Activated CD8-positive, alpha-beta memory T cell treated with anti-CD3 and anti-CD28 coated beads, Interleukin-2, amount 50 U/mL, for 48 hours (primary cell): ENCODE results near the gene SUFU.

Experiments used
- DNase-seq: peaks from one replicate; pipeline ENCODE4 v3.0.0-alpha.2; 2020

Gene SUFU

DNA sequence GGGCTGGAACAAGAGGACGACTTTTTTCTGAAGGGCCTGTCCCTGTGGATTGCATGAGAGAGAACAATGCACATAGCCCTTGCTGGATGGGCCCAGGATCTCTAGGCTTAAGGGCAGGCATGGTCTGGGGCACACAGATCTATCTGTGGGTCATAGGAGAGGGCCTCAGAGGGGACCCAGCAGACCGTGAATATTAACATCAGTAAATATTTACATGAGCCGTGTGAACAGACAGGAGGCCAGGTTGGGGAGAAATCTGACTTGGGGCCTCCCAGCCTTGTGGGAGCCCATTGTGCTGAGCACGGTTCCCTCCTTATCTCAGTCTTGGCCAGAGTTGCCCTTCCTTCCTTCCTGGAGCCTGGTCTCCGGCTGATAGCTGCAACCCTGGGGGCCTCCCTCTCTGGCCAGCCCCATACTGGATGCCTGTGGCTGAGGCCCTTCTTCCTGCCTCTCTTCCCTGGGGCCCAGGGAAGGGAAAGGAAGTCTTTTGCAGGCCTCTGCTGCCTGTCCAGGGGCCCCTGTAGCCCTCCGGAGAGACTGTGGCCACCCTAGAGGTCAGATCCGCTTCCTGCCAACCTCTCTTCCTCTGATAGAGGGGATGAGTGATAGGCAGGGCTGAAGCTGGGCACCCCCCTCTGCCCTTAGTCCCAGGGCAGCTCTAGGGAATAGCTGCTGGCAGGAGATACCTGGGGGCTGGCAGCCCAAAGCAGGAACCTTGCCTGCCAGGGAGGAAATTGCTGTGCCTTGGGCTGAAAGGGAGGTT, 96.0 kb downstream of the SUFU start:
- DNase-seq, result no peak

DNA sequence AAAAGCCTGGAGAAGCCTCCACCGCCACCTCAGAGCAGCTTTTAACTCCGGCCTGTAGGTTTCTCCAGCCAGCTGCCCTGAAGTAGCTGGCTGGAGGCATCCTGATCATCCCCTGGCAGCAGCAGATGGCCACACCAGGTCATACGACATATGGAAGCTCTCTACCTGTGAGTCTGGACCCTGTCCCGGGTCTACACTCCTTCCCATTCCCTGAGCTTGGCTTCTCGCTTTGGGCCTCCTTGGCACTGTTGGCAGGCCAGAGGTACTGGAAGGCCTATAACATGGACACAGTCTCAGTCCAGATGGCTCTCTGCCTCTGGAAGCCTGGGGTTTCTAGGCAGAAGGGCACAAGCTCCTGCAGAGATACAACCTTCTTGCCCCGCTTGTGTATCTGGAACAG, 97.0 kb downstream of the SUFU start:
- no peak for DNase-seq

DNA sequence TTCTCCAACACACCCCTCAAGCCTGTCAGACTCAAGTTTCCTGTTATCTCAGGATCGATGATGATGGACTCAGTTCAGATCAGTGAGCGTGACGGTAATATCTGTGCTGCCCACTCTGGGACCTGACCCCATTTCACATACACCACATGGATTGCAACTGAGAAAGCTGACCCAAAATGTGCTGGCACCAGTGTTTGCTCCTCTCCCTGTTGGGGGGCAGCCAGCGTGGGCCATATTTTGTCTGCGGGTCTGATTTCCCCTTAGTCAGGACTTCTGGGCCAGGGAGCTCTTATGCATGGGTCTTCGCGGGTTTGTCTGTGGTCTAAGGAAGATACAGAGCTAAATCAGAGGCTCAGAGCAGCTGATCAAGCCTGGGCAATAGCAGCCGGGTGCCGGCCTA, 97.9 kb downstream of the SUFU start:
- no peak for DNase-seq

DNA sequence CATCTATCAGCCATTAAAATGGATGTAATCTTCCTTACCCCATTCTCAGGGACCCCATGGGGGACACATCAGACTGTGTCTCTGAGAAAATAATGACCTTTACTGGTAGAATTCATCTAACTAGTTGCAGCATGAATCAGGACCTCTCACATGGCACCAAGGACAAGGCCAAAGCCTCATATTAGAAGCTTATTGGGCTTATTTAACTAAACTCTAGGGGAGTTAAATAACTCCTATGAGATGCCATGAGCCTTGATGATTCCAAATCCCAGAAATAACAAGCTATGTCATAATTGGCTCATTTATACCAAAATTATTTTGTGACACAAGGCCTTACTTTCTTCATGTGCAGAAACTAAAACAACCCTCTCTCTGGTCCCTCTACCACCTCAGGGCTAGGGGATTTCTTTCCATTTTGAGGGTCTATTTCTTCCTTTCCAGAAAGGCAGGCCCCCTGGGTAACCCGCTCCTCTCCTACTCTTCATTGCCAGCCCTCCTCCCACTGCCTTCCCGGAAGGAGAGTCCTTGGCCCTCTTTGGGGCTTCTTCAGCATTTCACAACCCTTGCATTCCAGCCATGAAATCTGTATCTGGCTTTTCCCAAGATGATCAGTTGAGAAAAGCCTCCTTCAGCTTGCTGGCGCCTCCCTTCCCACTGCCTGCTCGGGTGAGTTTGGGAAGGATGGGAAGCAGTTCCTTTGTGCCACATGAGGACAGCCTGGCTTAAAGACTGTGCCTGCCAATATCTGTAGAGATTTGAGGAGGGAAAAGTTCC, 98.7 kb downstream of the SUFU start:
- DNase-seq, result no peak

DNA sequence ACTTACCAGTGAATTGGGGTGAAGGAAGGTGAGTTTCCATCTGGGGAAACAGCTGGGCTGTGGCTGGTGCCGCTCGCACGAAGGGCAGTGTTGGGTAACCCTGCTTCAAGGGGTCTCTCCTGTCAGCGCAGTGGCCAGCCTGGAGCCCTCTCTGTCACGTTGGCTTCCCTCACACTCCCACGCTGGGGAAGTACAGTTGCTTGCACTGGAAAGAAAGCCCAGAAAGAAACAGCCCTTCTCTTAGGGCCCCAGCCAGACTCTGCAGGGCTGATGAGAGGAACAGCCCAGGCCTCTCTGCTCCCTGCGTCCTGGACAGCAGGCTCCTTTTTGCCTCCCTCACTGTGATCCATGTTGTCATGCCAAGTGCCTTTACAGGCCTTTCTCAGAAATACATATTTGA, 100.2 kb downstream of the SUFU start:
- no peak for DNase-seq

DNA sequence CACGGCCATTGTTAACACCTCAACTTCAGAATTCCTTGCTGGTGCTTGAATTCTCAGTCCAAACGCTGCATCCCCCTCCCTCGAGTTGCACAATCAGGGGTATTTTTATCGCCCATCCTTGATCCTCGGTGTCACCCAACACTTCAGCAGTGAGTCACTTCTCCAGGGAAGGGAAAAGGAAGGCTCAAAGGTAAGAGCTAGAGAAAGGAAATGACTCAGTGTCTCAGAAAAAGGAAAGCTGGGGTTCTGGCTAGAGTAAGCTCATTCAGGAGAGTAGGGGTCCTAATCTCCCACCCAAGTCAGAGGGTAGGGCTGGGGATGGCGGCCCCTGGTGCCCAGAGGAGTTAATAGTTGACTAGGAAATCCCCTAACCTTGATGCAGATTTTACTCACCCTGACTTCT, 100.7 kb downstream of the SUFU start:
- no peak for DNase-seq

DNA sequence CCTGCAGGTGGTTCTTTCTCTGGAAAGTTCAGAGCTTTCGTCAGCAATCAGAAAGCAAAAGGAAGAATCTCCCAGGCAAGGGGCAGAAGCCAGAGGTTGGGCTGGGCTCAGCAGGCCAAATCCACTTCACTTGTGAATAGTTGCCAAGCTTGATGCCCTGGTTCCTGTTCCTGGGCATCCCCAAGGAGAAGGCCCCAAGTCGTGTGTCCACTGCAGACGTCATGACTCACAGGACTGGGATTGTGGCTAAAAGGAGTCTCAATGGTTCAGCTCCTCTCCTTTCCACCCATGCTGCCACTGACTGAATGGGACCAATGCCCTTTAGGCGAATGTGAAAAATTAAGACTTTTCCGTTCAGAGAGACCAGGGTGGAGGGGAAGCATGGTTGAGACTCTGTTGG, 101.9 kb downstream of the SUFU start:
- no peak for DNase-seq

DNA sequence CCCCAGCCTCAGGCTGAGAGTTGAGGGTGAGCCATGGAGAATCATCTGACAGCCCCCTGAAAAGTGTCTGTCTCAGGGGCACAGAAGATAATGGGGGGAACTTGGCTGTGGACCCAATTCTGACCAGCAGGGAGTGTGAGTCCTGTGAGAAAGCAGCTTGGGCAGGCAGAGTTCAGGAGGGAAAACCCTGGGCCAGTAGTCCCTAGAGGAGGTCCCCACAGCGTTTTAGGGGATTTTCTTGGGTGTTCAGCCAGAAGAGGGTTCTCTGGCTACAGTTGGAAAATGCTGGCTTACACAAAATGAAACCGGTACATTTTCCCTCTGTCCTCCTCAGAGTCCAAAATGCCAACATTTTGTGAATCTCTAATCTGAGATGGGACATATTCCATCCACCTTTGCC, 104.7 kb downstream of the SUFU start:
- DNase-seq, result no peak

DNA sequence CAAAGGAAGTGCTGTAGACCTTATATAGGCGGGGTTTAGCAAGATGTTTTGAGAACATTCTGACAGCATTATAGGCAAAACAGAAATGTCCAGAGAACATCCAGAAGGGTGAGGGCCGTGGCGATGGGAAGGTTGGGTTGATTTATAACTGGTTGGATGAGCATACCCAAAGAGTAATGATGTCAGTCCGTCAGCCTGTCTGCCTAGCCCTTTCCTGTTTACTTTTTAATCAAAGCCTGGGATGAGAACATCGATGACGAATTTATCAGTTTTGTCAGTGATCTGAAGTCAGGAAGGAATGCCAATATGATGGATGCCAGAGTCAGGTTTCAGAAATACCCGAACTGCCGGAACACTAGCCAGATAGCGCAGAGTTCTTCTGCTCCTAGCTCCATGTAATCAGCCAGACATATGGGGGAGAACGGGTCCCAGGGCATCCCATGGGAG, 106.7 kb downstream of the SUFU start:
- no peak for DNase-seq

DNA sequence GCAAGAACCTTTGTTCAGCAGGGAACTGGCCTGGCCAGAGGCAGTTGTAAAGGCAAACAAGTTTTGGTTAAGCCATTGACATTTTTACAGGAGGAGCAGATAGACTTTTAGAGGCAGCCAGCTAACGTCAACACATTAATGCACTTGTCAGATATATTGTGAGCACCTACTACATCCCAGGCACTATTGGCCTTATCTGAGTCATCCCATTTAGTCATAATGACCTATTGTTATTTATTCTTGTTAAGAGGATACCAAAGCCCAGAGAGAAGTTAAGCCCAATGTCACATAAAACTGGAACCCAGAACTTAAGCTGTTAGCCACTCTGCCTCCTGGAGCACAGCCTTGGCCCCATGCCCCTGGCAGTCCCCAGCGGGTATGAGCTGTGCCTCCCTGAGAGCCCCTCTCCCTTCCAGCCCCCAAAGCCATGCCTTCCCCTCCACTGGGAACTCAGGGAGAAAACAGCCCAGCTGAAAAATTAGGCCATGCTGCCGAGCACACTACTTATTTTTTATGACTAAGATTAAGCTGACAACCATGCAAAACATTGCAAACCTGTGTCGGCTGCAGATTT, 107.8 kb downstream of the SUFU start:
- no peak for DNase-seq

DNA sequence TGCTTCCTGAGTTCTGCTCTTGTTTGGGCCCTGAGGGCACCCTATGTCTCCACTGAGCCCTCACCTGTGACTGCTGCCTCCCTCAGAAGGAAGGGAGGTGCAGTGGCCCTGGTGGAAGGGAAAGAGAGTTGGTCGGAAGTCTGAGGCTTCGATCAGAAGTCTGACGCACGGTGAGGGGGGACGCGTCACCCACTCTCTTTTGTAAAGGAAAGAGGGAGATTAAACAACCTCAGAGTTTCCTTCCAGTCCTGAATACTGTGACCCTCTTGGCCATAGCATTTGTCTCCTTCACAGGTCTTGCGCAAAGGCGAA, 109.1 kb downstream of the SUFU start:
- no peak for DNase-seq

DNA sequence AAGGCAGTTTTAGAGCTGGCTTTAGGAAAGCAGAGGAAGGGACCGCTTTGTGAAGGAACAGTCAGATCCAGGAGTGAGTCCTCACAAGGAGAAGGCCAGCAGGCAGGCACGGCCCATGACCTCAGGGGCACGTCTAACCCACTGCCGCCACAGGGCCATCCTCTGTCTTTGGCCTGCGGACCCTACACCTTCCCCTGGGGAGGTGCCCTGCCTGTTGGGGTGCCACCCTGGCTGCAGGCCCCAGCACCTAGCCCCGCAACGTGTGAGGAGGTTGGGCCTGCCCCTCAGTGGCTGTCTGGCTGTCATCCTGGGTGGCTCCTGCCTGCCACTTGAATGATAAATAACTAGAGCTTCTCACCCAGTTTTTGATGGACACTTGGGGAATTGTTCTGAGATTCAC, 109.5 kb downstream of the SUFU start:
- no peak for DNase-seq

DNA sequence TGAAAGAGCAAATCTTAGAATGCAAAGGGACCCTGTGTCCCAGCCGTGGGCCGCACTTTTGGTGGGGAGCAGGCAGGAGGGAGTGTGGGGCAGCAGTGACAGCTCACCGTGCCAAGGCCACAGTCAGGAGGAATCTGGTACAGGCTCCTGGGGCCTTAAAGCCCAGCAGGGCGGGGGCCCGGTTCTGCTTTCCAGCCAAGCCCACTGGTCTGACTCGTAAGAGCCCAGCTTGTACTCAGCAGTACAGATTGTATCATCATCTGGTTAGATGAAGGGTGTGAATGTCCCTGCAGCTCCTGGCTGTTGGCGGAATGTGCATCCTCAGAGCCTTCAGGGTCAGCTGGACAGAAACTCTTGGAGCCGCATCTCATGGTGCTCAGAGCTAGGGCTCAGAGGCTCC, 110.0 kb downstream of the SUFU start:
- DNase-seq, result no peak

DNA sequence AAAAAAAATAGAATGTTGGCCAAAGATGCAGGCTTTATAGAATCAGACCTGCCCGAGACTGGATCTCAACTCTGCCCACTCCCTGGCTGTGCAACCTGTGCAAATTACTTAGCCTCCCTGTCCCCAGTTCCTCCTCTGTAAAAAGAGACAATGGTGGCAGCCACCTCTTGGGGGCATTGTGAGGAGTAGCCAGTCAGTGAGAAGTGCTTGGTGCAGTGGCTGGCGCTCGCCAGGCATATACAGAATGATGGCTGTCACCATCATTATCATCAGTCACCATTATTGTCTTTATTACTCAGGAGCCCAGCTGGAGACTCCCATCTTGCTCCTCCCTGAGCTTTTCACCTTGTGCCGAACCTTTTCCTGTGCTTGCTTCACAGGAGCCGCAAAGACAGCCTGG, 111.1 kb downstream of the SUFU start:
- no peak for DNase-seq

DNA sequence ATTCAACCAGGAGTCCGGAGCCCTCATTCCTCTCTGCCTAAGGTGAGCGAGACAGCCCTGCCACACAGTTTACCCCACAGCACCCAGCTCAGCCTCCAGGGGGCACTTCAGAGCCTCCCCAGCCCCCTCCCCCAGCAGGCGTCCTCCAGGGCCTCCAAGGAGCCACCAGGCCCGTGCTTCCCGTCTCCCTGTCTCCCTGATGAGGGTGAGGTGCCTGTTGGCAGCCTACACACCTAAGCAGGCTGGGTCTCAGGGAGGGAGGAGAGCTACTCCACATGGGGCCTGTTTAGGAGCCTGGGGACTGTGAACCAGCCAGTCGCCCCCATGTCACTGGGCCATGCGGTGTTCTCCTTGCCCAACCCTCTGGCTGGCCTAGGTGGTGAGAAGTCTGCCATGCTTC, 111.6 kb downstream of the SUFU start:
- DNase-seq, result no peak

DNA sequence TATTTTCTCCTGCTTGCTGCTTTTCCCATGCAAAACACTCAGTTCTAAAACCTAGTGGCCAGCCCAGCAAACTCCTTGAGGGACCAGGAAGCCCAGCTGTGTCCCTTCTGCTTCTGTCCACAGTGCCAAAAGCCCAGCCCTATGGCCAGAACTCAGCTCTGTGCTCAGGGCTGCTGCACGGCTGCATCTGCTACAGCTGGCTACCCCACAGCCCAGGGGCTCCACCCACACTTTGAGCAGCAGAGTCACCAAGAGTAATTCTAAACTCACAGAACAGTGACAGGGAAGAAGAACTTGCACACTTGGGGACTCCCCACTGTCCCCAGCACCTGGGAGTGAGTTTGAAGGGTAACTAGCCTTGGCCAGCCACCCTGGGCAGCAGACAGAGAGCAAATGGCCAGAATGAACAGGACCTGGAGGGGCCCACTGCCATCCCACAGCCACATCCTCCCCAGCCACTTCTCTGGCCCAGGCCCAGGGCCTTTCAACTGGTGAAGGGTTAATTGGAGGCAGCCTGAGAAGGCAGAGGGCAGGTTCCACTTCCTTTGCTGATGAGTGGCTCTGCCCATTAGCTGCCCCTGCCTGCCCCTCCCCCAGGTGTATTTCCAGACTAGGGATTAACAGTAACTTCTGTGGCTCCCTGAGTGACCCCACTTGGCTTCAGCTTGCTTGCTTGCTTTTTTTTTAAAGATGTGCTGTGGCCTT, 112.4 kb downstream of the SUFU start:
- DNase-seq, result no peak

DNA sequence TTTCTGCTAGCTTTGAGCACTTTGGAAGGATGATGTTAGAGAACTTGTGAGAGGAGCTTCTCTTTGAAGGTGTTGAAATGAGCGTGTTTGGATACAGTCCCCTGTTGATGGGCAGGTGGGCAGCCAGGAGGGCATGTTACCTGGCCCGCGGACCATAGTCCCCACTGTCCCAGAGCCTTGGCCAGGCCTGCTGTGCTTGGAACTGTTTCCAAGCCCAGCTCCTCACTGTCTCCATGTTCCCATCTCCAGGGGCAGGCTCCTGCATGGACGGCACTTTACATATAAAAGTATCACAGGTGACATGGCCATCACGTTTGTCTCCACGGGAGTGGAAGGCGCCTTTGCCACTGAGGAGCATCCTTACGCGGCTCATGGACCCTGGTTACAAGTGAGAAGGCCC, 113.3 kb downstream of the SUFU start:
- no peak for DNase-seq

DNA sequence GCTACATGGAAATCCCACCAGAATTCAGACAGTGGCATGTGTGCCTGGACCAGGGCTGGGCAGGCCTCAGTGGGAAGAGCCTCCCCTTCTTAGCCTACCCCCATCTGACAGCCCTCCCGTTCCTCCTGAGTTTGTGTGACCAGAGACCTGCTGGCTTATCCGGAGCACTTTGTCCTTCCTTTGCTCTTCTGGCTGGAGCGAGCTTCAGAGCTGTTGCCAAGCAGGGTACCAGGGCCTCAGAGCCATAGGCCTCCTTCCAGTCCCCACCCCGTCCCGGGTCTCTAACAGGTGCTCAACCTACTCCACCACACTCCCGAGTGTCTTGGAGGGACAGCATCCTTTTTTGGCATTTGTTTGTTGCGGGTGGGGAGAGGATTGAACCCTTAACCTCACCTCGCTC, 114.0 kb downstream of the SUFU start:
- no peak for DNase-seq

DNA sequence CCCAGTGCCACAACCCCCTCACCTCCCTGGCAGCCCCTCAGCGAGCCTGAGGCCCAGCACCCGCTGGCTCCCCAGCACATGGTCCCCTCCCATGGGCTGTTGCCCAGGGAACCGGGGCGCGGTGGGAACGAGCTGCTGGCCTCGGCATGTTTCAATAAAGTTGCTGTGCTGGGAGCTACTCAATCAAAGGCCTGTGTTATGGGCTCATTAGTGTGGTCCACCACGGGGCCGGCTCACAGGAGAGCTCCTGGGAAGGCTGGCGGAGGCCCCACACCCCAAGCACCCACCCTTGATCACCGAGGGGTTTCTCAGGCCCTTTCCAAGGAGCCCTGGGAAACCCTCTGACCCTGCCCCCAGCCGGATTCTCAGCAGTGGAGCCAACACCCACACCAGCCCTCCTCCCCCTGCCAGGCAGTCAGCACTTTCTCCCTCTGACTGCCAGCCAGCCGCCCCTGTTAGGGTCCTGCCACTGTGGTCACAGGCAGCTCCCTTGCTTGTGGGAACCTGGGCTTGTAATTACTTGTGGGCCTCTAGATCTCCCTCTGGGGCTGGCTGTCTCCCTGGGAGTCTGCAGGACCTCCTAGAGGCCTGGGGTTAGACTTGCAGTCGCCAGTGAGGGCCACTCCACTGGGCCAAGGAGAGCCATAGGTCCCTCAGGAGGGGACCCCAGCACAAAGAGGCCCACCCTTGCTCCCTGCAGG, 115.7 kb downstream of the SUFU start:
- no peak for DNase-seq

DNA sequence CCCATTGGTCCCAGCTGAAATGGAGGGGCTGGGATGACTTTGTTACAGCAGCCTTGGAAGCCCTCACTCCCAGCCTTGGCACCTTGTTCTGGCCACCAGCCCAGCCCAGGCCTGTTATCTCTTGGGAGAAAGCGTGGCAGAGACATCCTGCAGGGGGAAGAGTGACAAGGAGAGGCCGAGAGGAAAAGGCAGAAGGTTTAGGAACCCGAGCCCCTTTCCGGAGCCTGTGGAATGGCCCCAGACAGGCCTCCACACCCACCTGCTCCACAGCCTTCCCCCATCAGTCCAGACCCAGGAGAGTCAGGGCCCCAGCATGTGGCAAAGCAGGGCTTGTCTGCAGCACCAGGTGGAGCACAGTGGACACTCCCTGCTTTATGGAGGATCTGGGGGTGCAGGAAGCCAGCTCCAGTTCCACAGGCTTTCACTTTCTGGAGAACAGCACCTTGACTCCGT, 116.4 kb downstream of the SUFU start:
- DNase-seq, result no peak

DNA sequence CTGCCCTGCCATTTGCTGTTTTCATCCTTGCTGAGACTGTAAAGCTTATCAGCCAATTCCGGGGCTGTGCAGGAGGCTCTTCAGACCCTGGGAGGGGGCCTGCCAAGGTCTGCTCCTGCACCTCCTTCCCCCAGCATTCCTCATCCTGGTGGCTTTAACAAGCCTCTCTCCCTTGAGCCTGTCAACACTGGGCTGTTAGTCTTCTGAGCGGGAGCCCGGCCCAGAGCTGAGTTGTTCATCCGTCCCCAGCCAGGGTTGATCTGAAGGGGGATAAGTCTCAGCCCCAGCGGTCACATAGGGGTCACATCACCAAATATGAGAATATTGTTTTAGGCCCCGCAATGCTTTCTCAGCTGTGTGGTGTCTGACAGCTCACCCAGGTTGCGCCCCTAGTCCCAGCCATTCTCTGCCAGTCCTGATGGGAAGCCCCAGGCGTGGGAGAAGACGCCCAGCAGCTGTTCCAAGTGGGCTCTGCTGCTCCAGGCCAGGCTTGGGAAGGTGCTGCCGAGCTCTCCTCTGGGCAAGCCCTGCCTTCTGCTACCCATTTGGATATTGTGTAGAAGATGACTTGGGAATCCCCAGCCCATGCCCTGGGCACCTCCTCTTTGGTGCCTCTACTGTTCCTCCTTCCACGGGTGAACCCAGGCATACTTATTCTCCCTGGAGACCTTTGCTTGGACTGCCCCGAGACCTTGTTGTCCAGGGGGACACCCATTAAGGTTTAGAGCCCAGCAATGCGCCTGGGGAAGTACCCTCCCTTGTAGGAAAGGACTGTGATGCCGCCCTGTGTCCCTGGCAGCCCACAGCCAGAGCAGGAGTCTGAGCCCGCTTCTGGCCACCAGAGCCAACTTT, 117.0 kb downstream of the SUFU start:
- no peak for DNase-seq
